NCI-H748 (cell line): ENCODE results near the gene TMIE.
"Not testable (repeated sequence)": the region's sequence is repeated elsewhere in the genome, so short reads cannot be mapped to it uniquely, and the experiment has no call there.

ENCODE experiments used
- DNase-seq: peaks from one replicate; lab custom pipeline; 2025; ENCODE audit not compliant: unreplicated experiment; lab: John Stamatoyannopoulos, UW

The TMIE gene

GRCh38 chr3:46719044-46719565 is 17.9 kb downstream of the TMIE start:
- no peak for DNase-seq

- no peak for DNase-seq
Observed at GRCh38 chr3:46719735-46720271, 18.6 kb downstream of the TMIE start.

- no peak for DNase-seq
Observed at GRCh38 chr3:46721009-46721408, 19.8 kb downstream of the TMIE start.

- DNase-seq = no peak
Observed at GRCh38 chr3:46722443-46722842, 21.3 kb downstream of the TMIE start.

GRCh38 chr3:46724424-46724823 is 23.2 kb downstream of the TMIE start:
- DNase-seq = no peak

GRCh38 chr3:46725621-46726314 is 24.6 kb downstream of the TMIE start:
- no peak for DNase-seq

GRCh38 chr3:46729038-46729437 is 27.8 kb downstream of the TMIE start:
- DNase-seq = no peak

GRCh38 chr3:46730819-46731218 is 29.6 kb downstream of the TMIE start:
- no peak for DNase-seq

GRCh38 chr3:46731795-46732194 is 30.6 kb downstream of the TMIE start:
- DNase-seq = no peak

GRCh38 chr3:46733026-46733800 is 32.0 kb downstream of the TMIE start:
- no peak for DNase-seq

- no peak for DNase-seq
Observed at GRCh38 chr3:46734773-46735172, 33.6 kb downstream of the TMIE start.

- no peak for DNase-seq
Observed at GRCh38 chr3:46736006-46736872, 35.0 kb downstream of the TMIE start.

GRCh38 chr3:46737329-46737731 is 36.1 kb downstream of the TMIE start:
- DNase-seq = peak; percentile 10

GRCh38 chr3:46739565-46739964 is 38.4 kb downstream of the TMIE start:
- DNase-seq = not testable (repeated sequence)

GRCh38 chr3:46742992-46743585 is 41.9 kb downstream of the TMIE start:
- DNase-seq = no peak

GRCh38 chr3:46746711-46747110 is 45.5 kb downstream of the TMIE start:
- no peak for DNase-seq

- DNase-seq = no peak
Observed at GRCh38 chr3:46748170-46748569, 47.0 kb downstream of the TMIE start.

GRCh38 chr3:46749129-46749528 is 47.9 kb downstream of the TMIE start:
- DNase-seq = no peak

GRCh38 chr3:46750555-46751038 is 49.4 kb downstream of the TMIE start:
- DNase-seq = no peak

GRCh38 chr3:46753127-46753526 is 51.9 kb downstream of the TMIE start:
- DNase-seq = not testable (repeated sequence)
